Stimulated activated CD4-positive, alpha-beta T cell treated with anti-CD3 and anti-CD28 coated beads, Interleukin-12 subunit alpha, Interleukin-12 subunit beta, amount 100 ng/mL, for 4 hours (primary cell): ENCODE data around the gene NEUROG3.

Experiments
- DNase-seq: peaks from one replicate; pipeline ENCODE4 v3.0.0-alpha.2; 2020

NEUROG3 gene

DNA sequence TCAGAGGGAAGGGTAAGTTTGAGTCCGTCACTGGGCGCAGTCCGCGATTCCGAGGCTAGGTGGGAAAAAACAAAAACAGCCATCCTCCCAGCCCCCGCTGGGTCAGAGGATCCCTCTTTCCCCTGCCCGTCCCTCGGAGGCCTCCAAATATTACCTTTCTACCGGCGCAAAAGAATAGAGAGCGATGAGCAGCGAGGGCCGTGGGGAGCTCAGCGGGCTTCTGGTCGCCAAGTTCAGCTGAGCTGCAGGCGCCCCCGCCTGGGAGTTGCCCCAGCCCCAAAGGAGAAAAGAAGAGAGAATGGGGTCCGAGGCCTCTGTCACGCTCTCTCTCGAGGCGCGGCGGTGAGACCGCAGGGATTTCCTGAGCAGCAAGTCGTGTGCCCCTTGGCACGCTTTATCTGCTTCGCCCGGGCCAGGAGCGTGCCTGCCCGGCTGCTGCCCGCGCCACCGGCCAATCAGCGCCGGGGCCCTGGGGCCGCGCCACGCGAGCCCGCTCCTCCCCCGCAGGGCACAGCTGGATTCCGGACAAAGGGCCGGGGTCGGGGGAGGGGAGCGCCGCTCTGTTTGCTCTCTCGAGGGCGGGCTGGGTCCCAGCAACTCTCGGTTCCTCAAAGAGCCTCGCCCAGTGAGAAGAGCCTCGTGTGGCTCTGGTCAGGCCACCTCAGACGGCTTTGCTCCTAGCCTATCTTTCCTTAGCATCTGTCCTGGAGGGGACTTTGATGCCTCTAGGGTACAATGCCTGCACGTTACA, at the start of gene NEUROG3:
Gene NEUROG3, minus strand, starts transcription at position 367 of the 751 bp plus-strand sequence. CDS start 379 bp downstream, outside the sequence.
- no peak for DNase-seq

DNA sequence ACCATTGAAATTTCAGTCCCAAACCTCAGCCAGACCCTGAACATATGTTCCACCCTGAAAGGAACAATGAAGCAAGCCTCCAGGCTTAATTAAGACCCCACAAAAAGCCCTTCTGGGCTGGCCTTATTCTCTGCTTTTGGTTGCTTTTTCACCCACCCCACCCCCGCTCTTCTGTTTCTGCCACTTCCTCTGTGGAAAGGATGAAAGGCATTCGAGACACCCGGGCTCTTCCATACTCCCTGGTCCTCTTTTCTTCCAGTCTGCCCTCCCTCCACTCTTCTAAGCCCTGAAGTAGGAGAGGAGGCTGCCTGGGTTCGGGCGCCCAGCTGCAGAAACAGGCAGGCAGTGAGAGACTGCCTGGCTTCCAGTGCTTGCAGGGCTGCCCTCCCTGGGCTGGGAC, 47.4 kb upstream of the NEUROG3 start:
- DNase-seq: no peak

DNA sequence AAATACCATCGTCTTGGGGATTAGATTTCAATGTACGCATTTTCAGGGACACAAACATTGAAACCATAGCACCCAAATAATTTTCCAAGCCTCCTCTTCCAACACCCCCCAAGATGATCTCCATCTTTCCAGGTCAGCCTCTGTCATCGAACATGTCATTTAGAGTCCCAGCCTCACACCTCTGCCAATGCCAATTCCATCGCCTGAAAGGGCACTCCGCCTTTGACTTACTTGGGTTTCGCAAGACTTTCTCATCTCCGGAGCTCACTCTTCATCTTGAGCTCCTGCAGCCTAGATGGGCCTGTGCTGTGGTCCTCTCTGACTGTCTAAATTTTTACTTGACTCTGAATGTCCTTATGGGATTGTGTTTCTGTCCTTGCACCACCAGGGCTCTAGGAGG, 46.4 kb upstream of the NEUROG3 start:
- no peak for DNase-seq

- DNase-seq: no peak
Measured at GRCh38 chr10:69618746-69619145, 45.5 kb upstream of the NEUROG3 start.

- DNase-seq: no peak
Measured at GRCh38 chr10:69616358-69616757, 43.1 kb upstream of the NEUROG3 start.

- no peak for DNase-seq
Measured at GRCh38 chr10:69614130-69614529, 40.9 kb upstream of the NEUROG3 start.

GRCh38 chr10:69612760-69613159, 39.5 kb upstream of the NEUROG3 start:
- no peak for DNase-seq

- DNase-seq: no peak
Measured at GRCh38 chr10:69609077-69609476, 35.9 kb upstream of the NEUROG3 start.

GRCh38 chr10:69600761-69601330, 27.6 kb upstream of the NEUROG3 start:
- DNase-seq: no peak

DNA sequence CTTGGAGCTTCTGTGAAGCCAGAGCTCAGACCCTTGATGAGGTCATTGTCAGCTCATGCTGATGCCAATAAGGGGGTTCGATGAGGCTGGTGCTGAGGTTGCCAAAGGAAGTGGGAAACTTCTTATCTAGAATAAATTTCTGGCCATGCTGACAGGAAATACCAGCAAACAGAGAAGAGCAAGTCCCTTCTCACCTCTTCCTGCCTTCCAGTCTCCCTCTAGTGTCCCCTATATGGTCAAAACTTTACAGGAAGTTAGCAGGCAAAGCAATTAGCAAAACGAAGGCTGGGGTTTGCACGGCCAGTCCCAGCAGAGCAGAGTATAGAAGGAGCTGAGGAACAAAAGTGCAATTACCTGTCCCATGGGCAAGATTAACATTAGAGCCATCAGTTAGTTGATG, 15.1 kb upstream of the NEUROG3 start:
- no peak for DNase-seq

DNA sequence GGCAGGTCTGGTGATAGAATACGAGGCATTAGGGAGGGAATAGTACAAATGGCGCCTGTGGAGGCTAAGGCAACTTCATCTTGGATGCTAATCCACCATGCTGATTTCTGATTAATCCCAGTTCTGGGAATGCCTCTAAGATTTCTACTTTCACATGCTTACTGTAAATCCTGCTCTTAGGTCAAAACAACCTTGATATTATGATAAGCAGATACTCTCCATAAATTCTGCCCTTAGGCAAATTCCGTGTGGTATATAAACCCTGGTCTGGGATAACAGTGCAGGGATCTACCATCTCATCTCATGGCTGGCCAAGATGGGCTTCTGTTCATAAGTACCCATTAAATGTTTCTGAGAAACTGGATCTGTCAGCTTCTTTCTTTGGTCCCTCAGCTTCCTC, 11.4 kb upstream of the NEUROG3 start:
- DNase-seq: no peak

DNA sequence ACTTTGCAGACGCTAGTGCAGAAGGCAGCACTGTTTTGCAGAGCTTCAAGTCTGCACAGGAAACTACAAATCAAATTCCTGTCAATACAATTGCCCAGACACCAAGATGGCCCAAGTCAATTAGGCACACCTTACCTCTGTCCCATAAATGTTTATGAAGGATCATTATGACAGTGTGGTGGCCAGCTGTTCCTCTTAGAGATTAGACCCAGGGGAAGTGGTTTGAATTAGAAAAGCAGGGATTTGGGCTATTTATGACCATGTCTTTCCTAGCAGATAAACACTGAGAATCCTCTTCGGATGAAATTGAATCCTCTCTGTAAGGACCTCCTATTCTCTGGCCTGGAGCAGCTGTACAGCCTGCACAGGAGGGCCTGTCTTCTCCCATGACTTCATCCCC, 9.9 kb upstream of the NEUROG3 start:
- no peak for DNase-seq

GRCh38 chr10:69580435-69580834, 7.2 kb upstream of the NEUROG3 start:
- DNase-seq: no peak

GRCh38 chr10:69579464-69580060, 6.3 kb upstream of the NEUROG3 start:
- no peak for DNase-seq

DNA sequence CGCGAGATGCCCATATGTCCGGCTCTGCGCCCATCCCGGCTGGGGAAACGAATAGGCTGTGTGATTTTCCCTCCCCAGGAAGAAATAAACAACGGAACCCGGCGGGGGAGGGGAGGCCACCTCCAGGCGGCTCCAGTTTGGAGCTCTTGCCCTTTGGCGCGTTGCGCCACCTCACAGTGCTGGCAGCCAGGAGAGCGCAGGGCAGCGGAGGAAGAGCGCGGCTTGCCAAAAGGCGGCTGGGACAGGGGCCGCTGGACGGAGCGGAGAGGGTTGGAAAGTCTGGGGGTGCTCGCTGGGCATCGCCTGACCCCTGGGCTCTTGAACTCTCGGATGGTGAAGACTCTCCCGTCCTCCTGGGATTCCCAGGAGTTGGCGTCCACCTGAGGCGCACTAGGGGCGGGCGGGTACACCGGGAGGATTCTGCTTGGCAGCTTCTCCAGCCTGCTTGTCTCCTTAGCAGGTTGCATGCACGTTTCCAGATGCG, 5.3 kb upstream of the NEUROG3 start:
- no peak for DNase-seq

DNA sequence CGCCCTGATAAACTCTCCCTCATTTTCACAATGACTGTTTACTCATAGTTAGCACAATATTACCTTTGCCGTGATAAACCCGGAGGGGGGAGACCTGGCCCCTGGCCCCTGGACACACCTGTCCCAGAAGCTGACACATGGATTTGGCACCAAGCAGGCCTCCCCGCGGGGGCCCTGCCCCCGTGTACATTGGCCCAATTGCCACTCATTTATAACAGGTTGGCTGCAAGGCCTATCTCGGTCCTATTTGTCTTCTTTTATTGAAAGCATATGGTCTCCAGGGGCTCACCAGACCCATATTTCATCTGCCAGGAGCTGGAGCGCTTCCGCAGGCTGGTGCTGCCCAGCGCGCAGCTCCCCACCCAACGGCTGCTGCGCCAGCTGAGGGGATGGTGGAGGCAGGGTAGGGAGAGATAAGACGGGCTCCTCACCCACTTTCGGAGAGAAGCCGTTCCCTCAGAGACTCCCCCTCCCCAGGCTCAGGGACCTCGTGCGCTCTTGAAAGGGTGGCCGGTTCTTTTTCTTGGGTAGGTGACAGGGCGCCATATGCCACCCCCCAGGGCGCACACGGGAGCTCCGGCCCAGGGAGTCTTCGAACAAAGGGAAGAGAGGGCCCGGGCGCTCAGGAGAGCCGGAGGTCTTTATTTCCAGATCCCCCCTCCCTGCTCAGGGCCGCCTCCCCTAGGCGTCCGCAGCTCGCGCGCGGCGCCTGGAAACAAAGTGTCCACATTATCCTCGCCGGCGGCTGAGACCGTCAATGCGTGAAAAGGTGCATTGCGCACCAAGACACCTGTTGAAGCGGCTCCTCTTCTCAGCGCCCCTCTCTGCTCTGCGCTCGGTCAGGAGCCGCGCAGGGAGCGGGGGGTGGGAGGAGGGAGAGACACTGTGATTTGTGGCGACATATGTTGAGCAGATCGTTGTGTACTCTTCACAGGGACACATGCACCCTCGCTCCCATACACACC, 4.3 kb upstream of the NEUROG3 start:
- no peak for DNase-seq

DNA sequence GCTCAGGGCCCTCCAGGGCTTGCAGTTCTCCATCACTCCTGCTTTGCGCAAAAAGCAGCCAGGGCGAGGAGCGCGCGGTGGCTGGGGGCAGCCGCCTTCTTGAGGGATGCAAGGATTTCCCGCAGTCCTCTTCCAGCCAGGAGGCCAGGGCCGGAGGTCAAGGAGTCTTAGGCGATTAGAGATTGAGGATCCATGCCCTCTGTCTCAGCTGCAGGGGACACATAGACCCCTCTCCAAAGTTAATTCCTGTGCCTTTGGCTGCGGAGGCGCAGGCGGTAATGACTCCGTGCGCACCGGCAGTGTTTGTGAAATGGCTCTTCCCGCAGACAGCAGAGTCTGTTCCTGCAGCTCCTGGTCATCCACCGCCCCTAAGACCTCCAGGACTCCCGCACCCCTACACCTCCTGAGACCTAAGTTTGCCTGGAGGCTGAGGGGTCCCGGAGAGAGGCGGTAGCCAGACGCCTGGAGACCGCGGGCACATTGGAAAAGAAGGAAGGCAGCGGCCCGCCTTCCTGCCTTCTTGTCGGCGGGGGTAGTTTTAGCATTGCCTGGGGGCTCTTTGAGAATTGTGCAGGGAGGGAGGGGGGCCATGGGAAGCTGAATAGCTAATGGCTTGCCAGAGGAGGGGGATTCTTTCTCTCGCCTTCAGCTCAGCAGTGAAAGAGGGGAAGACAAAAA, 3.3 kb upstream of the NEUROG3 start:
- no peak for DNase-seq

- no peak for DNase-seq
Measured at GRCh38 chr10:69575164-69575722, 2.0 kb upstream of the NEUROG3 start.

DNA sequence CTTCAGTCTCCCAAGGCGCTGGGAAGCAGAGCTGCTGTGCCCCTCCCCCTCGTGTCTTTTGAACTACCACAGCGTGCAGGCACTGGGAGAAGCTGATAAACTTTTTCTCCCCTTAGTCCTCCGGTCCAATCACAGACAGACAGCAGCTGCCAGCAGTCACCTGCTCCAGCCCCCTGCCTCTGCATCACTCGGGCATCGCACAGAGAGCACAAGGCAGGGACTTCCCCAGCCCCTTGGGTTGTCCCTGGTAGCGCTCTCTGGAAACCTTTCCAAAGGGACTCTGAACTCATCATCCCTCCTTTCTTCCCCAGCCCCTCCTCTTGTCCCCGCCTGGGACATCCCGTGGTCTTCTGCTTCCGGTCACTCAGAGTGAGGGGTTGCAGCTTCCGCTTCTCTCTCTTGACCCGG, 1.4 kb upstream of the NEUROG3 start:
- DNase-seq: no peak

- no peak for DNase-seq
Measured at GRCh38 chr10:69572159-69573055, 815 bp downstream of the NEUROG3 start.

- DNase-seq: no peak
Measured at GRCh38 chr10:69571618-69572158, 1.5 kb downstream of the NEUROG3 start.
